DOHH2 (cell line): ENCODE measurements around the gene CCDC91.

Source experiments
- CTCF ChIP-seq: fragments of 200-600 bp; sonication (generic); IDR thresholded peaks from one replicate; pipeline ENCODE4 v1.5.1; 2014; ENCODE audit warnings: antibody characterized with exemption, mild to moderate bottlenecking, low read depth, low read length; ENCODE audit not compliant: poor library complexity, severe bottlenecking
- EZH2phosphoT487 ChIP-seq: fragments of 200-600 bp; sonication (generic); IDR thresholded peaks from 2 replicates; pipeline ENCODE4 v1.6.1; 2017; ENCODE audit warnings: borderline replicate concordance, mild to moderate bottlenecking, antibody characterized with exemption, low read length, moderate library complexity, mixed read lengths

- TF ChIP-seq CTCF (no peak), EZH2phosphoT487 (no peak)
These were observed 150.2 kb downstream of the CCDC91 start for GRCh38 chr12:28340261-28341045.
